Kidney glomerular epithelial cell (primary cell): Measurements from ENCODE around the gene OR4D5.

Experiments used
- DNase-seq: peaks from one replicate; lab custom pipeline; 2025; lab: John Stamatoyannopoulos, UW

OR4D5 gene

DNA sequence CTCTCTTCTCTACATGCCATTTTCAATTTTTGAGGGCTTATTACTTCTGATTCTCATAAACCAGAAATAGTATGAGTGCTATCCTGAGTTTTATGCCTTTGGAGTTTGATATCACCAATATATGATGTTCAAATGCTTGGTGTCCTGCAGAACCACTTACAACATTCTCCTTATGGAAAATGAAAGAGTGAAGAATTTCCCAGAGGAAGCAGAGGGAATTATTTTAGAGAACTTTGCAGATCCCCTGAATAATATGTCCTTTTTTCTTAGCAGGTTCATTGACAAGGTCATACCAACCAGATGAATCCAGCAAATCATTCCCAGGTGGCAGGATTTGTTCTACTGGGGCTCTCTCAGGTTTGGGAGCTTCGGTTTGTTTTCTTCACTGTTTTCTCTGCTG lies at the start of gene OR4D5:
Gene OR4D5, plus strand, starts transcription at position 301 of the 400 bp plus-strand sequence. Its CDS starts 0 bp downstream, at position 301.
- no peak for DNase-seq

DNA sequence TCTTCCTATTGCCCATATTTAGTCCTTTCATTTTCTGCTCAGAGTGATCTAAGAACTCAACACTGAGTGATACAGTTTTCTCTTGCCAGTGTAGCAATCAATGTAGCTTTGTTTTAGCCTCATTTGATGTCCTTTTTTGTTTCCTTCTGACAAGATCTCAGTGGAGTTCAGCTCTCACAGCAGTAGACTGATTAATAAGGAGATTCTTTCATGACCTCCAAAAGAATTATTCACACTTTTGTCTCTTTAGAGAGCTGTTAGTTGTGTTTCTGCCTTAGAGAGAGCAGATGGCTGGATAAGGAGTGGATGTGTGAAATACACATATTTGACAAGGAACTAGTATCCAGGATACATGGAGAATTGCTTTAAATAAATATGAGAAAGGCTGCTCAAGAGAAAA lies 47.4 kb upstream of the OR4D5 start:
- no peak for DNase-seq

DNA sequence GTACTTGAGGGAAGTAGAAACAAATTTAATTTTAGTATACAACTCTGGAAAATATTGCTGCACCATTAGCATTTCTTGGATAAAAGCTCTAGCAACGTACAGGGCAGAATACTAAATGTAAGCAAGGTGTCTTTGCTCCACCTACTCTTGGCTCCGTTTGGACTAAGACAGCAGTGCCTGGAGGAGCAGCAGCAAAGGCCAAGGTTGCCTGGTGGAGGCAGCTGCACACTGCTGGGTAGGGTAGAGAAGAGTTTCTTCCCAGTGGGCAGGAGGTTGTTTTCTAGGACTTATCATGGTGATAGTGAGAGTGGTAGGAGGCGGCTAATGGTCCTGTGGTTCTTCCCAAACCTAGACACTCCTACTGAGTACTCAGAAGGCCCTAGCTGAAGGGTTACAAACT lies 39.6 kb upstream of the OR4D5 start:
- DNase-seq = no peak

DNA sequence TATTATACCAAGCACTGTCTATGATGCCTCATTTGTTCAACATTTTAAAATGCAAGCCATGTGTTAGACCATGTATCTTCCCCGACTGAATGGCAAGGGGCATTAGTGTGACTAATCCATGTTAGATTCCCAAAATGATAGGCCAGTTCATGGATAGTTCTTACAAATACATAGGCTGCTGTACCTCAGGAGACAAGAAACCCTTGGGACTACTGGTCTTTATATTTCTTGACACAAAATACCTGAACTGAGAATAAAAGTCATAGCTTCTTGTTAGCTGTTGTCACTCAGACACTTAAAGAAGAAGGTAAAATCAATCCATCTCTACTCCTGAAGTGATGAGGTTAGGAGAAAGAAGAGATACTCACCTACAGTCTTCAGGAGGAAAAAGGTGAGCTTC lies 37.5 kb upstream of the OR4D5 start, which contains the start of gene OR8D4:
Gene OR8D4, plus strand, starts transcription at position 301 of the 400 bp plus-strand sequence. CDS start 4,265 bp downstream, outside the sequence.
- no peak for DNase-seq

DNA sequence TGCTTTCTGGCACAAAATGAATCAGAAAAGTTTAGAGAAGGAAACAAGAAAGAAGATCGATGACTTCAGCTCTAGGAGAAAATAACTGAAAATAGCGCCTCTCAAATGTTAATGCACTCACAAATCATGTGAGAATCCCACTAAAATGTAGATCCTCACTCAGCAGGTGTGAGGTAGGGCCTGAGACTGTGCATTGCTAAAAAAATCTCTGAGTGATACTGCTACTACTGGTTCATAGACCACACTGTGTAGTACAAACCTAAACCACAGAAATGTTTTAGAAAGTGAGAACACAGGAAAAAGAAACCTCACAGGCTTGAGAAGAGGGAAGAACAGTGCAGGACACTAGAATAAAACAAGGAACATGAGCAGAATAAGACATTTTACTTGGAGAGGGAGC lies 35.5 kb upstream of the OR4D5 start:
- DNase-seq = no peak

GRCh38 chr11:123904932-123905331 lies 34.5 kb upstream of the OR4D5 start:
- no peak for DNase-seq

GRCh38 chr11:123905826-123906225 lies 33.6 kb upstream of the OR4D5 start:
- DNase-seq = no peak

GRCh38 chr11:123920943-123921342 lies 18.5 kb upstream of the OR4D5 start:
- no peak for DNase-seq

- DNase-seq = no peak
Measured at GRCh38 chr11:123924027-123924426, 15.4 kb upstream of the OR4D5 start.

- DNase-seq = no peak
Measured at GRCh38 chr11:123942413-123942812, 3.0 kb downstream of the OR4D5 start.

- no peak for DNase-seq
Measured at GRCh38 chr11:123943738-123944137, 4.3 kb downstream of the OR4D5 start, which contains the start of gene OR6T1. Gene OR6T1 (minus strand): TSS chr11:123943838. CDS start chr11:123943838, 0 bp downstream.

DNA sequence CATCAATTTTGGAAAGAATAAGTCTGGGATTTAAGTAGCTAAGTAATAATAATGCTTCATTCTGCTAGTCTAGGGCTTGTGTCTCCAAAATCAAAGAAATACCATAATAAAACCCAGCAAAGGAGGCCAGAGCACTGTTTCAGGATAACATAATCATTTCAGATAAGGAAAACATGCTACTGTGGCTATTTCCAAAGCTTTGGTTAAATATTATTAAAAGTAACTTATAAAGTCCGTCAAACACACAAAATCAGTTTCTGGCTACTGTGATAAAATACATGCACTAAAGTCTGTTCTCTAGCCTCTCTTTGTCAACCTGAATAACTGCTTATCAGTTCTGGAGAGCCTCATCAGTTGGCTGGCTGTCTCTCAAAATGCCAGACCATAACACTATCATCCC lies 5.7 kb downstream of the OR4D5 start:
- no peak for DNase-seq

DNA sequence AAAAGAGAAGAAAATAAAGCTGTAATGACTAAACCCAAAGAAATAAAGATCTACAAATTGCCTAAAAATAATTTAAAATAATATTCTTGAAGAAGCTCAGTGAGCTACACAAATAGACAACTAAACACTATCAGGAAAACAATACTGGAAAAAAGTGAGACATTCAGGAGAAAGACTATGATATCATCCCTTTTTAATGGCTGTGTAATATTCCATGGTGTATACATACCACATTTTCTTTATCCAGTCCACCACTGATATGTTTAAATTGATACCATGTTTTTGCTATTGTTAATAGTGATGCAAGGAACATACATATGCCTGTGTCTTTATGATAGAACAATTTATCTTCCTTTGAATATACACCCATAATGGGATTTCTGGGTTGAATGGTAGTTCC lies 17.3 kb downstream of the OR4D5 start:
- DNase-seq = no peak

DNA sequence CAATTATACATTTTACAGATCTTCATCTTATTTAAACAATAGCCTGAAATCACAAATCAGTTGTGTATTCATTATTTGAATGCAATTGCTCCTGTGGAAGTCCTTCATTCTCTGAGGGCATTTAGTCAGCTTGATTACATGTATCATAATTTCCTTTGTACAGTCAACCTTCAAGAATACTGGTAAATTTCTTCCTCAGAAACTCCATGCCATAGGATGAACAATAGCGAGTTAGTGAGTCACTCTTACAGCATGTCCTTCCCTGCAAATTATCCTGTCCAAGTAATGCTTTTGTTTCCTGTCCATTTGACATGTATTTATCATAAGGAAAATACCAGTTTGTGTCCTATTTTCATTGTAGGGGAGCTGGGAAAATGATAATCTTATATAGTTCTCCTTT lies 34.4 kb downstream of the OR4D5 start:
- DNase-seq = peak; percentile 10

DNA sequence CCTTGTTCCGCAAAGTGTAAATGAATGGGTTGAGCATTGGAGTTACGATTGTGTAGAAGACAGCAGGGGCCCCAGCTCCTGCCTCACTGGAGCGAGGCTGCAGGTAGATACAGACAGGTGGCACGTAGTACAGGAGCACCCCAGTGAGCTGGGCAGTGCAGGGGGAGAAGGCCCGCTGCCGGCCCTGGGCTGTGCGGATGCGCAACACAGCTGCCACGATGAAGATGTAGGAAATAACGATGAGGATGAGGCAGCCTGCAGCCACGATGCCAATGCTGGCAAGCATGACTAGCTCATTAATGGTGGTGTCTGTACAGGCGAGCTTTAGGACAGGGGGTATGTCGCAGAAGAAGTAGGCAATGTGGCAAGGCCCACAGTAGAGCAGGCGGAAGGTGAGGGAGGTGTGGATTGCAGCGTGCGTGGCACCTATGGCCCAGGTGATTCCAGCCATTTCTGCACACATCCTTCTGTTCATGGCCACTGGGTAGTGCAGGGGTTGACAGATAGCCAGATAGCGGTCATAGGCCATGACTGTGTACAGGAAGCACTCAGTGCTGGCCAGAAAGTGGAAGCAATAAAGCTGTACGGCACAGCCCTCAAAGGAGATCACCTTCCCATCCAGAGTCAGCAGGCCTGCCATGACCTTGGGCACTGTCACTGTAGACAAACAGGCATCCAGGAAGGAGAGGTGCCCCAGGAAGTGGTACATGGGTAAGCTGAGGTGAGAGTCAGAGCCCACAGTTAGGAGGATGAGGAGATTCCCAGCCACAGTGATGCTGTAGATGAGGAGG lies 37.5 kb downstream of the OR4D5 start:
- no peak for DNase-seq

- no peak for DNase-seq
Measured at GRCh38 chr11:123977731-123978347, 38.4 kb downstream of the OR4D5 start, which contains the start of gene OR10S1. Gene OR10S1 (minus strand): TSS chr11:123977781. CDS start chr11:123977664, 117 bp downstream.

DNA sequence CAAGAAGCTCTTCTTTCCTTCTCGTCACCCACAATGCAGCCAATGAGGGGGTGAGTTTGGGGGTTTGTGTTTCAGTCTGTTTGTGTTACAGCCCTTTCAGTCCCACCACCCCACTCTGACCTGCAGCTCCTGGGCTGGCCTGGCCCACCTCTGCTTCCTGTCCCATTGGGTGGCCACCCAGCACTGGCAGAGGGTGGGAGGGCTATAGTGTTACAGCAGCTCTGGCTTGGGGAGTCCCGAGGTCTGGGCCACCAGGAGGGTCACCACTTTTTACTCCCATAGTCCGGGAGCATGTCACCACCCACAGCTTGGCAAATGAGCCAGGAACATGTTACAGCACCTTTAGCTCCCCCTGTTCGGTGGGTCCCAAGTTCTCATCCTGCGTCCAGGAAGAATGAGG lies 39.9 kb downstream of the OR4D5 start:
- DNase-seq = no peak
